Measurements from ENCODE around the gene ANKRD31.
A peak's percentile ranks its signal among the peaks of the same experiment; 100 is the strongest.

The ANKRD31 gene

GRCh38 chr5:75040973-75041372 lies 195.7 kb downstream of the ANKRD31 start:
- no peak for FAIRE-seq
- no peak for DNase-seq (ENCODE audit: low spot score)

GRCh38 chr5:75037106-75037505 lies 199.6 kb downstream of the ANKRD31 start:
- peak; percentile 59 for DNase-seq (ENCODE audit: low spot score)
- peak; percentile 75 for FAIRE-seq

GRCh38 chr5:75034137-75034739 lies 202.4 kb downstream of the ANKRD31 start:
- no peak for FAIRE-seq

GRCh38 chr5:75031366-75031765 lies 205.3 kb downstream of the ANKRD31 start:
- DNase-seq (ENCODE audit: low spot score) (no peak), FAIRE-seq (no peak)

More at GRCh38 chr5:75034137-75034739, 202.4 kb downstream of the ANKRD31 start:
- DNase-seq (ENCODE audit: low spot score): no peak

GRCh38 chr5:75028090-75028489 lies 208.6 kb downstream of the ANKRD31 start:
- FAIRE-seq (no peak), DNase-seq (ENCODE audit: low spot score) (no peak)

GRCh38 chr5:75023368-75024159 lies 213.1 kb downstream of the ANKRD31 start:
- DNase-seq (ENCODE audit: low spot score) (no peak), FAIRE-seq (no peak)

GRCh38 chr5:75021800-75022199 lies 214.9 kb downstream of the ANKRD31 start:
- DNase-seq (ENCODE audit: low spot score): no peak

GRCh38 chr5:75021219-75021618 lies 215.5 kb downstream of the ANKRD31 start:
- FAIRE-seq: no peak
- no peak for DNase-seq (ENCODE audit: low spot score)

More at GRCh38 chr5:75021800-75022199, 214.9 kb downstream of the ANKRD31 start:
- FAIRE-seq: no peak

- no peak for DNase-seq (ENCODE audit: low spot score)
- FAIRE-seq: no peak
Observed at GRCh38 chr5:75020016-75020656, 216.5 kb downstream of the ANKRD31 start.

- DNase-seq (ENCODE audit: low spot score) (no peak), FAIRE-seq (no peak)
Observed at GRCh38 chr5:75018805-75019587, 217.7 kb downstream of the ANKRD31 start.
